ENCODE results near the gene SUSD4.

Gene SUSD4

GRCh38 chr1:223176437-223176836 is 187.5 kb downstream of the SUSD4 start:
- no peak for DNase-seq

- DNase-seq = no peak
Measured at GRCh38 chr1:223175633-223176032, 188.3 kb downstream of the SUSD4 start.

- DNase-seq = no peak
Measured at GRCh38 chr1:223175032-223175431, 188.9 kb downstream of the SUSD4 start.
